SH-SY5Y (cell line): Measurements from ENCODE around the gene MAP3K5.

ENCODE experiments used
- GATA2 ChIP-seq: IDR thresholded peaks from 2 replicates; pipeline ENCODE4 v1.6.1; 2011; ENCODE audit warnings: mild to moderate bottlenecking, low read depth, low read length
- GATA3 ChIP-seq: IDR thresholded peaks from 2 replicates; pipeline ENCODE4 v1.6.1; 2011; ENCODE audit warnings: low read depth, mild to moderate bottlenecking, low read length, moderate library complexity

- no peak for TF ChIP-seq GATA2
- TF ChIP-seq GATA3 = no peak
Measured at GRCh38 chr6:136771306-136771705, 21.0 kb downstream of the MAP3K5 start.
